ENCODE results near the gene MTCH1.

MTCH1 gene

DNA sequence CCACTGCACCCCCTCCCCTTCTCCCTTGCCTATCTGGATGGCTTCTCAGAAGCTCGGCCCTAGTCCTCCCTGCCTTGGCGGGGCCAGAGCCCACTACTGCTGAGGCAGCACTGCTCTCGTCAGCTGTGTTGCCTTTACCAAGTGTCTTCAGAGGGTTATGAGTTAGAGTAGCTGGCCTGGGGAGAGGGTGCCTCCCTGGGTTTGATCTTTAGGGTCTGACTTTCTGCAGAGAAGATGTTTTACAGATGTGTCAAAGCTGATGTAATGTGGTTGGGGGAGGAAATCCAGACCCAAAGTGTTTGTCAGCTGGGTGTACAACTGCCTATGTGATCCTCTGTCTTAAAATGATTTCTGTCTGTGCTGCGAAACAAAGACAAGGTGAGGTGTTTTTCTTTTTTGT is 61.9 kb downstream of the MTCH1 start:
- DNase-seq = no peak

DNA sequence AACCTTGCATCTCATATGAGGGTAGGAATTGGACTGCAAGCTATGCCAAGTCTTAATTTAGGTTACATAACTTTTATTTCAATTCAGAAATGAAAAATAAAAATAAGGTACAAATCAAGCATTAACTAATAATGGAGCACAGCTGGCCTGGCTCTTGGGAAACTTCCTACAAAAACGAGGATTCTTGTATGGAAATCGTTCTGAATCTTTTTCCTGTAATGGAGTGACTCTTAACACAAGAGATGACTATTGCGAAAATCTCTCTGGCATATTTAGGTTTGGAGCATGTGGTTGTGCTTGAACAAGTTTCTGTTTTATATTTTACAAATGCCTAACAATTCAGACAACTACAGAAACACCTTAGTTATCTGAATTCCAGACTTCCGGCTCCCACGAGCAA is 65.5 kb downstream of the MTCH1 start:
- DNase-seq = no peak

DNA sequence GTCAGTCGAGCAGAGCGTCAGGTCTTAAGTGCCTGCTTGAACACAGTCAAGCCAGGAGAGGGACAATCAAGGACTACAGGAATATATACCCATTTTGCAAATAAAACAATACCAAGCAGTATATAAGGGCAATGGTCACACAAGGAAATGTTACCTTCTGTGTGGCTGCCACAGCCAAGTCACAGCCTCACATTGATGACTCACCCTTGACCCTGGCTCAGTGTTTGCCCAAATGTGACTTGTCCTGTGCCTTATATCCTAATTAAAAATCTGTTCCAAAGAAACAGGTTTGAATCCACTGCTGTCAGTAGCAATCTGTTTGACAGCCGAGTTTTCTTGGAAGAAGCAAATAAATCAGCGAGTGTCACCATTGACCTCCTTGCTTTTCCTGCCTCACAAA is 65.9 kb downstream of the MTCH1 start:
- DNase-seq = no peak

Data from NCI-H1092 treated with DMSO at 0.1 percent for 48 hours (cell line).